ENCODE results near the gene NXPE3.

DNA sequence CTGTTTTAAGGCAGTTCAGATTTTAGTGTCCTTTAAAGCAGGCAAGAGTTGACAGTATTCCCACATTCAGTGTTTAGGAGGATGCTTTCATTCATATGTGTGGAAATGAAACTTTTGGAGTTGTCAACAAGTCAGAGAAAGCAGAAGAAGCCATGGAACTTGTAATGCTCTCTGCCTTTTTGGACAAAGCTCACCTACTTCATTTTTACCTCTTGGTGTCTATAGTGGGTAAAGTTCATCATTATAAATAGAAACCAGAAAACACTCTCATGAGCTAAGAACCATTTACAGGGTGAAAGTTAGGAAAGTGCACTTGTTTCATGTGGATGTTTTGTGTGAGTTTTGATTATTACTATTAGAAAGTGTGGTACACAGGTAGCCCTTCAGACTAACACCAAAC, 61.1 kb downstream of the NXPE3 start:
- TF ChIP-seq GATAD2A (IDR thresholded peaks at IDR 0.05) (no peak), MCM7 (IDR thresholded peaks at IDR 0.05) (no peak), GABPB1 (CRISPR knock-in tag; IDR thresholded peaks at IDR 0.05) (no peak), ZNF398 (CRISPR knock-in tag; IDR thresholded peaks at IDR 0.05) (no peak), ZNF41 (CRISPR knock-in tag; conservative IDR thresholded peaks at IDR 0.05) (no peak), SMC3 (conservative IDR thresholded peaks at IDR 0.05; ENCODE audit: insufficient read depth, low read depth, low read length) (no peak), NFIC (IDR thresholded peaks at IDR 0.05) (no peak), ZNF311 (CRISPR knock-in tag; IDR thresholded peaks at IDR 0.05) (no peak), KDM1A (IDR thresholded peaks at IDR 0.05) (no peak), GATA2 (CRISPR knock-in tag; IDR thresholded peaks at IDR 0.05) (no peak), EP300 (IDR thresholded peaks at IDR 0.05; ENCODE audit: low read length) (no peak)
- TF ChIP-seq, protein P1, sequence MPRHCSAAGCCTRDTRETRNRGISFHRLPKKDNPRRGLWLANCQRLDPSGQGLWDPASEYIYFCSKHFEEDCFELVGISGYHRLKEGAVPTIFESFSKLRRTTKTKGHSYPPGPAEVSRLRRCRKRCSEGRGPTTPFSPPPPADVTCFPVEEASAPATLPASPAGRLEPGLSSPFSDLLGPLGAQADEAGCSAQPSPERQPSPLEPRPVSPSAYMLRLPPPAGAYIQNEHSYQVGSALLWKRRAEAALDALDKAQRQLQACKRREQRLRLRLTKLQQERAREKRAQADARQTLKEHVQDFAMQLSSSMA (CRISPR knock-in tag; IDR thresholded peaks at IDR 0.05) = no peak

Measured in K562 (cell line).